ENCODE measurements around the gene ASIC1. TPM values are rescaled to one million over a fixed set of nuclear protein-coding genes. Genes with fewer than 3 reads are reported as not detected.

The ASIC1 gene
- total and polyA plus RNA-seq, 2 of the 13 experiments (the other 11 are each of a cell fraction or from before 2014, with no cell fraction given), result 0.44 to 1.5 TPM

- TF ChIP-seq HMGXB4 (CRISPR knock-in tag; IDR thresholded peaks at IDR 0.05; ENCODE audit: borderline replicate concordance in 1 of 2, low read depth in 1 of 2) (peak in 1 of 2 experiments; percentile 43; a peak in 1 of 4 replicates), IRX3 (CRISPR knock-in tag; IDR thresholded peaks at IDR 0.05; ENCODE audit: borderline replicate concordance, low read depth) (no peak), ZNF782 (CRISPR knock-in tag; IDR thresholded peaks at IDR 0.05; ENCODE audit: borderline replicate concordance) (no peak), LCORL (IDR thresholded peaks at IDR 0.05) (no peak), LCORL (CRISPR knock-in tag; IDR thresholded peaks at IDR 0.05) (0 out of 2 replicates have a peak, but pooled peaks have one; percentile 55), ZFP36L2 (CRISPR knock-in tag; IDR thresholded peaks at IDR 0.05) (no peak), SOX6 (IDR thresholded peaks at IDR 0.05) (no peak), SOX6 (CRISPR knock-in tag; IDR thresholded peaks at IDR 0.05) (no peak), TFAP4 (IDR thresholded peaks at IDR 0.05; ENCODE audit: borderline replicate concordance, low read depth) (peak; percentile 63), TBL1XR1 (IDR thresholded peaks at IDR 0.05; ENCODE audit: borderline replicate concordance, low read length, partially characterized antibody) (no peak), XRCC5 (optimal IDR thresholded peaks at IDR 0.05; ENCODE audit: low read length) (peak; percentile 82), THRA (CRISPR knock-in tag; IDR thresholded peaks at IDR 0.05; ENCODE audit: borderline replicate concordance) (0 out of 2 replicates have a peak, but pooled peaks have one; percentile 22), CEBPG (CRISPR knock-in tag; IDR thresholded peaks at IDR 0.05) (peak; percentile 45), ZNF768 (CRISPR knock-in tag; IDR thresholded peaks at IDR 0.05) (0 out of 2 replicates have a peak, but pooled peaks have one; percentile 31), ZNF484 (CRISPR knock-in tag; IDR thresholded peaks at IDR 0.05; ENCODE audit: borderline replicate concordance, low read depth) (no peak), YY1 (IDR thresholded peaks at IDR 0.05; ENCODE audit: insufficient read depth, insufficient replicate concordance, low read depth, low read length) (peak; percentile 51), WIZ (CRISPR knock-in tag; IDR thresholded peaks at IDR 0.05) (no peak), PRDM15 (CRISPR knock-in tag; IDR thresholded peaks at IDR 0.05) (no peak), ZNF12 (CRISPR knock-in tag; IDR thresholded peaks at IDR 0.05) (no peak), ZNF263 (CRISPR knock-in tag; IDR thresholded peaks at IDR 0.05) (no peak), GTF3A (CRISPR knock-in tag; conservative IDR thresholded peaks at IDR 0.05) (no peak), ZFY (CRISPR knock-in tag; IDR thresholded peaks at IDR 0.05) (peak; percentile 25; the same call in 1 of the 2 replicates)
Measured at GRCh38 chr12:50039151-50039835, 18.1 kb upstream of the ASIC1 start (continued).

All from HepG2 (cell line).